ENCODE measurements around the gene SPRED1. TPM values are rescaled to one million over a fixed set of nuclear protein-coding genes. Genes with fewer than 3 reads are reported as not detected.

The SPRED1 gene
- total and polyA plus RNA-seq, 2 of the 4 experiments (the other 2 are of a cell fraction), result 6.6 to 17.9 TPM

- Histone ChIP-seq H3K36me3 (ENCODE audit: control insufficient read depth, insufficient read depth, low read length) (no peaks in the 10 kb centered on the region), H2AFZ (replicated peaks; ENCODE audit: low read length, poor library complexity) (no peak overlapping the region), H4K91ac (ENCODE audit: insufficient read depth, low read depth, low read length) (no peak overlapping the region), H2BK15ac (ENCODE audit: low read depth, low read length) (no peak overlapping the region), H3K4me2 (ENCODE audit: low read depth, low read length) (no peak overlapping the region), H3K14ac (replicated peaks; ENCODE audit: low read depth, low read length) (no peak overlapping the region), H3K4me3 (ENCODE audit: insufficient read depth, low read depth, low read length) (no peak overlapping the region), H4K5ac (ENCODE audit: low read depth, low read length) (no peak overlapping the region), H2BK120ac (ENCODE audit: low read depth, low read length) (no peak overlapping the region), H3K9me3 (ENCODE audit: control insufficient read depth, insufficient read depth, low read length) (no peaks in the 10 kb centered on the region), H3K4ac (ENCODE audit: low read depth, low read length) (no peak overlapping the region), H2BK20ac (ENCODE audit: low read depth, low read length) (no peak overlapping the region), H4K8ac (ENCODE audit: low read depth in 2 of 2, low read length in 2 of 2) (no peak overlapping the region), H3K4me1 (ENCODE audit: control insufficient read depth, insufficient read depth, low read length) (no peaks in the 10 kb centered on the region), H3K27me3 (ENCODE audit: control insufficient read depth, insufficient read depth, low read length) (peaks cover 15% of the 10 kb centered on the region), H2BK5ac (ENCODE audit: low read depth, low read length, poor library complexity, severe bottlenecking) (no peak overlapping the region), H3K56ac (ENCODE audit: extremely low read depth, insufficient read depth, low read length) (no peak overlapping the region), H3K18ac (ENCODE audit: low read depth, low read length) (no peak overlapping the region), H4K20me1 (ENCODE audit: insufficient read depth, low read length) (no peaks in the 10 kb centered on the region), H2AK9ac (replicated peaks; ENCODE audit: low read depth, low read length, poor library complexity) (no peak overlapping the region), H3K79me1 (ENCODE audit: low read depth in 1 of 2, low read length in 2 of 2) (no peaks in the 10 kb centered on the region), H3K9me1 (ENCODE audit: insufficient read depth, low read length) (no peaks in the 10 kb centered on the region), H3K23ac (ENCODE audit: low read depth, low read length) (no peak overlapping the region), H3K27ac (ENCODE audit: insufficient read depth, low read length) (no peak overlapping the region), H2AK5ac (ENCODE audit: low read depth, low read length) (no peak overlapping the region), H3K9ac (ENCODE audit: low read depth, low read length) (no peak overlapping the region)
- no peak for TF ChIP-seq MXI1 (IDR thresholded peaks at IDR 0.05; ENCODE audit: borderline replicate concordance, low read depth, low read length)
- no peak for TF ChIP-seq CHD1 (IDR thresholded peaks at IDR 0.05; ENCODE audit: low read depth, low read length)
- no peak for TF ChIP-seq BHLHE40 (IDR thresholded peaks at IDR 0.05; ENCODE audit: low read depth, low read length)
- TF ChIP-seq RCOR1 (IDR thresholded peaks at IDR 0.05; ENCODE audit: insufficient replicate concordance, low read length), result no peak
- no peak for TF ChIP-seq CTCF (conservative IDR thresholded peaks at IDR 0.05; ENCODE audit: low read depth, low read length)
- TF ChIP-seq POLR2A (IDR thresholded peaks at IDR 0.05; ENCODE audit: low read depth, low read length), result no peak
- TF ChIP-seq RFX5 (IDR thresholded peaks at IDR 0.05; ENCODE audit: low read depth, low read length), result no peak
- TF ChIP-seq CEBPB (IDR thresholded peaks at IDR 0.05; ENCODE audit: low read depth, low read length), result no peak
- no peak for TF ChIP-seq MAFK (IDR thresholded peaks at IDR 0.05; ENCODE audit: low read depth, low read length)
- TF ChIP-seq SMC3 (IDR thresholded peaks at IDR 0.05; ENCODE audit: low read depth, low read length), result no peak
- TF ChIP-seq NFE2L2 (IDR thresholded peaks at IDR 0.05; ENCODE audit: low read depth, low read length), result no peak
- no peak for TF ChIP-seq ELK1 (IDR thresholded peaks at IDR 0.05; ENCODE audit: borderline replicate concordance, low read depth, low read length)
- DNase-seq, result no peak
- no peak for ATAC-seq (ENCODE audit: low read depth)
- in situ Hi-C loops (cut with MboI; ENCODE audit: low sequenced_read_pairs) (no loop called here), intact Hi-C loops (cut with micrococcal nuclease) (no loop called here), dilution Hi-C loops (cut with HindIII; ENCODE audit: low sequenced_read_pairs, unreplicated experiment) (no loop called here)
- ChIA-PET CTCF (no interaction called here), POLR2A (ENCODE audit: unreplicated experiment) (no interaction called here)
- BruUV-seq (replicated peaks), result no TSS peak
- 82% methylated on average over 2 of the region's 4 CpGs; no CpG with 5 or more reads in 1 of the 2 experiments for WGBS, 2 experiments (ENCODE audit: extremely low coverage in 2 of 2, insufficient read length in 1 of 2)
Observed at GRCh38 chr15:38211811-38212210, 40.8 kb upstream of the SPRED1 start.
